Heart left ventricle (tissue), 13 donors: ENCODE results near the gene TTC7B.

ENCODE experiments used
- POLR2A ChIP-seq, 2 donors: fragments of 450-650 bp; IDR thresholded peaks; one replicate each; pipeline ENCODE4 v1.6.1; 2017; ENCODE audit warnings: antibody characterized with exemption in 2 of 2, mild to moderate bottlenecking in 2 of 2, moderate library complexity in 2 of 2
- TF ChIP-seq, protein P1 (sequence below), 12 donors: fragments of 200-600 bp; sonication (generic) in 4 of 12; IDR thresholded peaks; one replicate each; pipeline versions ENCODE4 v1.5.0 to v1.8.0; 2018 to 2022; ENCODE audit warnings: antibody characterized with exemption in 12 of 12, mild to moderate bottlenecking in 5 of 12
- donor health status: ischemic (EF 13 %, LVEDD 7.1; RV severe dilation, severe dysfunction).
- donor health status: DM: no; HTN: yes; CAD: no.
- donor health status: DM: no; HTN: no; CAD: no.
- donor health status: ischemic (EF 25% LVEDD 6.9; RV normal size, moderate dysfunction).
- donor health status: ischemic (EF 25% LVEDD 5.7; RV mildly dilated, moderate dysfunction).
- donor health status: ischemic (EF 35%, LVEDD 5.7; RV mildly dilated, moderate dysfunction).
- donor health status: nonischemic (EF 11% LVEDD 7.7; RV severe dilation, severe dysfunction).
- donor health status: DM: yes; HTN: yes; CAD: no.
- donor health status: PGD.
- donor health status: ischemic (EF 29% LVEDD 5.4; RV normal size, mild dysfunction).
- donor health status: nonischemic (EF 23%, LVEDD 6.1; RV moderate dilation, normal function).

DNA sequence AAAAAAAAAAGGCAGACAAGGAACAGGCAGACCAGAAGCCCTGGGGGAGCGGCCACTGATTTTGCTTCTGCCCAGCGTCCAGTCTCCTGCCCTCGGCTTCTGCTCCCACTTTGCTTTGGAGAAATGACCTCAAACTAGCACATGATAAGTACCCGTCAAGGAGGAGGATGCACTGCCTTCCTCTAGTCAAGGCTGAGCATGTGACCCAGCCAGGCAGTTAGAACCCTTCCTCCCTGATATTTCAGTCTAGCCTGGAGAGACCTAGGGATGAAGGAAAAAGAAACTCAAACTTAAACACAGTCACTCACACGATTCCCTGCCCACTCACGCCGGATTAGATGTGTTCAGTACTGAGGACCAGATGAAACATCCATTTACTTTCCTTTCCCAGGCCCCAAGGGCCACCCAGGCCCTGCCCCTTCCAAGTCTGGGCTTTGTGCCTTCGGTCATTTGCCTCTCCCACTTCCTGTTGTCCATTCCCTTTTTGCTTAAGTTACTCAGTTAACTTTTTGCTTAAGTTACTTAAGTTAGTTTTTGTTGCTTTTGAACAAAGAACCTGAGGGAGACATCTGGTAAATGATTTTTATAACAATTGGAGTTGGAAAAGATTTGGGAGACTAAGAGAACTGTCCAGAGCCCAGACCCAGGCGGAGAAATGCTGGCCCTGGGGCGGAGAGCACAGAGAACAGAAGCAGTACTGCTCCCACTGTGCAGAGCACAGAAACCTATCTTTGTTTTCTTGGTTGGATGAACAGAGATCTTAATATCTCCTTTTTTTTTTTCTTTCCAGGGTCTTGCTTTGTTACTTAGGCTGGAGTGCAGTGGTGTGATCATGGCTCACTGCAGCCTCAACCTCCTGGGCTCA is 23.0 kb upstream of the TTC7B start:
- TF ChIP-seq, protein P1, sequence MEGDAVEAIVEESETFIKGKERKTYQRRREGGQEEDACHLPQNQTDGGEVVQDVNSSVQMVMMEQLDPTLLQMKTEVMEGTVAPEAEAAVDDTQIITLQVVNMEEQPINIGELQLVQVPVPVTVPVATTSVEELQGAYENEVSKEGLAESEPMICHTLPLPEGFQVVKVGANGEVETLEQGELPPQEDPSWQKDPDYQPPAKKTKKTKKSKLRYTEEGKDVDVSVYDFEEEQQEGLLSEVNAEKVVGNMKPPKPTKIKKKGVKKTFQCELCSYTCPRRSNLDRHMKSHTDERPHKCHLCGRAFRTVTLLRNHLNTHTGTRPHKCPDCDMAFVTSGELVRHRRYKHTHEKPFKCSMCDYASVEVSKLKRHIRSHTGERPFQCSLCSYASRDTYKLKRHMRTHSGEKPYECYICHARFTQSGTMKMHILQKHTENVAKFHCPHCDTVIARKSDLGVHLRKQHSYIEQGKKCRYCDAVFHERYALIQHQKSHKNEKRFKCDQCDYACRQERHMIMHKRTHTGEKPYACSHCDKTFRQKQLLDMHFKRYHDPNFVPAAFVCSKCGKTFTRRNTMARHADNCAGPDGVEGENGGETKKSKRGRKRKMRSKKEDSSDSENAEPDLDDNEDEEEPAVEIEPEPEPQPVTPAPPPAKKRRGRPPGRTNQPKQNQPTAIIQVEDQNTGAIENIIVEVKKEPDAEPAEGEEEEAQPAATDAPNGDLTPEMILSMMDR (IDR thresholded peaks at IDR 0.05), result no peak
- no peak for TF ChIP-seq POLR2A (IDR thresholded peaks at IDR 0.05)
